ENCODE results near the gene MAN1A2. TPM values are rescaled to one million over a fixed set of nuclear protein-coding genes. Genes with fewer than 3 reads are reported as not detected.
"Not testable (repeated sequence)": the region's sequence is repeated elsewhere in the genome, so short reads cannot be mapped to it uniquely, and the experiment has no call there.

Gene MAN1A2
- polyA plus RNA-seq, 3 donors: 4.0 to 10.5 (median 7.2) TPM

DNA sequence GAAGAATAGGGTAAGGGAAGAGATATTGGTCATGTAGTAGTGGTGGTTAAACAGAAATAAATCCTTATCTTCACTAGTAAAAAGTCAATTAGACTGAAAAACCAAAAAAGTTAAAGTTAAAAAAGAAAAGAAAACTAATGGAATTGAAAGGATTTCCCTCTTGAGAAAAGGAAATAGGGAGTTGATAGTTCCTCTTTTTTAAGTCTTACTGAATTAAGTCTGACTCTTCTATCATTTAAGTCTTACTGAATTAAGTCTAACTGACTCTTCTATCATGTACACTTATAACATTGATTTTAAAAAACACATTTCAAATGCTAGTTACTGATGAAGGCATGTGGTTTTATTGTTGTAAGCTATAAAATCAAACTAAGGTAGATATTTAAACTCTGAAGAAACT is 189.1 kb downstream of the MAN1A2 start:
- no peak overlapping the region for H3K4me2 ChIP-seq (replicated peaks; ENCODE audit: extremely low read depth, low read length, poor library complexity, severe bottlenecking)
- H3K9me3 Mint-ChIP-seq: peaks cover 0 to 8% (median 3%) of the 10 kb centered on the region in 7 donors
- TF ChIP-seq, protein P1, sequence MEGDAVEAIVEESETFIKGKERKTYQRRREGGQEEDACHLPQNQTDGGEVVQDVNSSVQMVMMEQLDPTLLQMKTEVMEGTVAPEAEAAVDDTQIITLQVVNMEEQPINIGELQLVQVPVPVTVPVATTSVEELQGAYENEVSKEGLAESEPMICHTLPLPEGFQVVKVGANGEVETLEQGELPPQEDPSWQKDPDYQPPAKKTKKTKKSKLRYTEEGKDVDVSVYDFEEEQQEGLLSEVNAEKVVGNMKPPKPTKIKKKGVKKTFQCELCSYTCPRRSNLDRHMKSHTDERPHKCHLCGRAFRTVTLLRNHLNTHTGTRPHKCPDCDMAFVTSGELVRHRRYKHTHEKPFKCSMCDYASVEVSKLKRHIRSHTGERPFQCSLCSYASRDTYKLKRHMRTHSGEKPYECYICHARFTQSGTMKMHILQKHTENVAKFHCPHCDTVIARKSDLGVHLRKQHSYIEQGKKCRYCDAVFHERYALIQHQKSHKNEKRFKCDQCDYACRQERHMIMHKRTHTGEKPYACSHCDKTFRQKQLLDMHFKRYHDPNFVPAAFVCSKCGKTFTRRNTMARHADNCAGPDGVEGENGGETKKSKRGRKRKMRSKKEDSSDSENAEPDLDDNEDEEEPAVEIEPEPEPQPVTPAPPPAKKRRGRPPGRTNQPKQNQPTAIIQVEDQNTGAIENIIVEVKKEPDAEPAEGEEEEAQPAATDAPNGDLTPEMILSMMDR (IDR thresholded peaks at IDR 0.05): no peak

DNA sequence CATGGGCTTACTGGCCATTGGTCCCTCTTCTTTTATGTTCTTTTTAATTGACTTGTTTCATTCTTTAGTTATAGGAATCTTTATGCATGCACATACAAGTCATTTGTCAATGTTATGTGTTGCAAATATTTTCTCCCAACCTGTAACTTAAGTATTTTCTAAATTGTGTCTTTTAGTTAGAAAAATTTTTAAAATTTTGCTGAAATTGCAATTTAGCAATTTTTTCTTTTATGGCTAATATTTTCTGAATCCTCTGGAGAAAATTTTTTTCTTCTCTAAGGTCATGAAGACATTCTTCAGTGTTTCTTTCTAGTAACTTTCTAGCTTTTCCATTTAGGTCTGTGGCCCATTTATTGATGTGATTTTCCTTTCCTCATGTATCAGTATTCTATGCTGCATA is 189.7 kb downstream of the MAN1A2 start:
- DNase-seq: no peak
- no peaks in the 10 kb centered on the region for H3K27me3 ChIP-seq (ENCODE audit: control insufficient read depth in 2 of 2, insufficient read depth in 2 of 2, low read length in 2 of 2)
- H3K79me2 ChIP-seq (ENCODE audit: insufficient read depth, low read length): no peaks in the 10 kb centered on the region
- H3K4me3 ChIP-seq (replicated peaks in 1 of 3; ENCODE audit: low read depth in 2 of 3, low read length in 3 of 3): no peak overlapping the region
- no peaks in the 10 kb centered on the region for H3K36me3 Mint-ChIP-seq
- no peaks in the 10 kb centered on the region for H3K36me3 ChIP-seq (replicated peaks in 1 of 2; ENCODE audit: control insufficient read depth in 1 of 2, insufficient read depth in 2 of 2, low read length in 2 of 2)
- peaks cover 11% of the 10 kb centered on the region for H3K4me1 Mint-ChIP-seq
- H3K27me3 Mint-ChIP-seq (ENCODE audit: low read depth in 3 of 3): peaks cover 0 to 3% (median 0%) of the 10 kb centered on the region in 3 donors
- peaks cover 0 to 2% of the 10 kb centered on the region in 2 donors for H3K9me3 ChIP-seq (replicated peaks in 1 of 2; ENCODE audit: control insufficient read depth in 1 of 2, insufficient read depth in 1 of 2, low read length in 2 of 2)
- H3K9ac ChIP-seq (ENCODE audit: insufficient read depth, low read length, poor library complexity, severe bottlenecking): no peak overlapping the region
- intact Hi-C loops (cut with micrococcal nuclease): no loop called here
- no peak overlapping the region for H3K27ac Mint-ChIP-seq
- no peaks in the 10 kb centered on the region for H3K4me1 ChIP-seq (ENCODE audit: control insufficient read depth in 1 of 2, insufficient read depth in 2 of 2, low read length in 2 of 2)
- no peaks in the 10 kb centered on the region for H4K20me1 ChIP-seq (ENCODE audit: insufficient read depth, low read length)
- no peak overlapping the region for H3K4me2 ChIP-seq (replicated peaks; ENCODE audit: extremely low read depth, low read length, poor library complexity, severe bottlenecking)
- TF ChIP-seq, protein P1 (IDR thresholded peaks at IDR 0.05): no peak
- peaks cover 0 to 8% (median 3%) of the 10 kb centered on the region in 7 donors for H3K9me3 Mint-ChIP-seq
- H3K4me3 Mint-ChIP-seq: no peak overlapping the region
- no peak overlapping the region for H2AFZ ChIP-seq (ENCODE audit: insufficient read depth, low read depth, low read length, poor library complexity, severe bottlenecking)
- H3K27ac ChIP-seq (ENCODE audit: low read depth in 1 of 2, low read length in 2 of 2): no peak overlapping the region

More for the DNA sequence above, 189.1 kb downstream of the MAN1A2 start:
- no peaks in the 10 kb centered on the region for H4K20me1 ChIP-seq (ENCODE audit: insufficient read depth, low read length)
- Mint-ChIP-seq H3K4me1 (peaks cover 11% of the 10 kb centered on the region), H3K27me3 (ENCODE audit: low read depth in 3 of 3) (peaks cover 0 to 3% (median 0%) of the 10 kb centered on the region in 3 donors), H3K4me3 (no peak overlapping the region), H3K36me3 (no peaks in the 10 kb centered on the region), H3K27ac (no peak overlapping the region)
- H3K27ac ChIP-seq (ENCODE audit: low read depth in 1 of 2, low read length in 2 of 2): no peak overlapping the region
- no peak overlapping the region for H3K4me3 ChIP-seq (replicated peaks in 1 of 3; ENCODE audit: low read depth in 2 of 3, low read length in 3 of 3)
- H3K9me3 ChIP-seq (replicated peaks in 1 of 2; ENCODE audit: control insufficient read depth in 1 of 2, insufficient read depth in 1 of 2, low read length in 2 of 2): peaks cover 0 to 2% of the 10 kb centered on the region in 2 donors
- intact Hi-C loops (cut with micrococcal nuclease): no loop called here
- H3K36me3 ChIP-seq (replicated peaks in 1 of 2; ENCODE audit: control insufficient read depth in 1 of 2, insufficient read depth in 2 of 2, low read length in 2 of 2): no peaks in the 10 kb centered on the region
- no peaks in the 10 kb centered on the region for H3K4me1 ChIP-seq (ENCODE audit: control insufficient read depth in 1 of 2, insufficient read depth in 2 of 2, low read length in 2 of 2)
- H2AFZ ChIP-seq (ENCODE audit: insufficient read depth, low read depth, low read length, poor library complexity, severe bottlenecking): no peak overlapping the region
- no peak overlapping the region for H3K9ac ChIP-seq (ENCODE audit: insufficient read depth, low read length, poor library complexity, severe bottlenecking)
- H3K27me3 ChIP-seq (ENCODE audit: control insufficient read depth in 2 of 2, insufficient read depth in 2 of 2, low read length in 2 of 2): no peaks in the 10 kb centered on the region
- DNase-seq: peak in 1 of 3 donors; percentile 5
- H3K79me2 ChIP-seq (ENCODE audit: insufficient read depth, low read length): no peaks in the 10 kb centered on the region

DNA sequence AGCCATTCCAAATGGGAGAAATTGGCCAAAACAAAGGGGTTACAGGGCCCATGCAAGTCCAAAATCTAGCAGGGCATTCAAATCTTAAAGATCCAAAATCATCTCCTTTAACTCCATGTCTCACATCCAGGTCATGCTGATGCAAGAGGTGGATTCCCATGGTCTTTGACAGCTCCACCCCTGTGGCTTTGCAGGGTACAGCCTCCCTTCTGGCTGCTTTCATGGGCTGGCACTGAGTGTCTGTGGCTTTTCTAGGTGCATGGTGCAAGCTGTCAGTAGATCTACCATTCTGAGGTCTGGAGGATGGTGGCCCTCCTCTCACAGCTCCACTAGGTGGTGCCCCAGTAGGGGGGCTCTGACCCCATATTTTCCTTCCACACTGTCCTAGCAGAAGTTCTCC is 191.2 kb downstream of the MAN1A2 start:
- H3K9ac ChIP-seq (ENCODE audit: insufficient read depth, low read length, poor library complexity, severe bottlenecking); H3K4me3 ChIP-seq (replicated peaks in 1 of 3; ENCODE audit: low read depth in 2 of 3, low read length in 3 of 3); H3K4me2 ChIP-seq (replicated peaks; ENCODE audit: extremely low read depth, low read length, poor library complexity, severe bottlenecking); intact Hi-C loops (cut with micrococcal nuclease); H3K4me1 ChIP-seq (ENCODE audit: control insufficient read depth in 1 of 2, insufficient read depth in 2 of 2, low read length in 2 of 2); H2AFZ ChIP-seq (ENCODE audit: insufficient read depth, low read depth, low read length, poor library complexity, severe bottlenecking); H3K9me3 Mint-ChIP-seq; H3K27ac ChIP-seq (ENCODE audit: low read depth in 1 of 2, low read length in 2 of 2); H3K36me3 ChIP-seq (replicated peaks in 1 of 2; ENCODE audit: control insufficient read depth in 1 of 2, insufficient read depth in 2 of 2, low read length in 2 of 2); H3K27me3 Mint-ChIP-seq (ENCODE audit: low read depth in 3 of 3); H3K27me3 ChIP-seq (ENCODE audit: control insufficient read depth in 2 of 2, insufficient read depth in 2 of 2, low read length in 2 of 2); H3K9me3 ChIP-seq (replicated peaks in 1 of 2; ENCODE audit: control insufficient read depth in 1 of 2, insufficient read depth in 1 of 2, low read length in 2 of 2); DNase-seq; H3K36me3 Mint-ChIP-seq; H3K4me3 Mint-ChIP-seq; H3K27ac Mint-ChIP-seq; H3K79me2 ChIP-seq (ENCODE audit: insufficient read depth, low read length); H4K20me1 ChIP-seq (ENCODE audit: insufficient read depth, low read length): not testable (repeated sequence)
- peaks cover 11% of the 10 kb centered on the region for H3K4me1 Mint-ChIP-seq
